RCC 7860 (cell line): ENCODE measurements around the gene HS6ST3.

Experiments used
- DNase-seq: peaks from one replicate; pipeline ENCODE4 v3.0.0-alpha.2; 2015; ENCODE audit warnings: low spot score
- FAIRE-seq: peaks from 2 replicates; lab custom pipeline; 2012; peaks lifted over from hg19 to GRCh38; lab: Jason Lieb, UNC

The HS6ST3 gene

DNA sequence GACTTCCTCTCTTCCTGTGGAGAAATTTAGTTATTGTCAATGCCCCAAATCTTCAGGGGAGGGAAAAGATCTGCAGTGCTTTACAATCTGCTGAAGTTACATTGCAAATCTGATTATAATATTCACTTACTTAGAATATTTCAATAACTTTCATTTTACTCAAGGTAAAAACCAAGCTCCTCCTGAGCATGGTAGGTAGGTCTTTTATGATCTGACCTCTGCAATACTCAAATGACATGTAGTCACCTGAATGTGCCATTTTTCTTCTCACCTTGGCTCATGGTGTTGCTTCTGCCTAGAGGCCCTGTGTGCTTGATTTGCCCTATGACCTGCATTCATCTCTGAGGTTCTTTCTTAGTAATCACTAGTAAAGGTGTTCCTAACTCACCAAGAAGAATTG, 331.4 kb downstream of the HS6ST3 start:
- no peak for FAIRE-seq

DNA sequence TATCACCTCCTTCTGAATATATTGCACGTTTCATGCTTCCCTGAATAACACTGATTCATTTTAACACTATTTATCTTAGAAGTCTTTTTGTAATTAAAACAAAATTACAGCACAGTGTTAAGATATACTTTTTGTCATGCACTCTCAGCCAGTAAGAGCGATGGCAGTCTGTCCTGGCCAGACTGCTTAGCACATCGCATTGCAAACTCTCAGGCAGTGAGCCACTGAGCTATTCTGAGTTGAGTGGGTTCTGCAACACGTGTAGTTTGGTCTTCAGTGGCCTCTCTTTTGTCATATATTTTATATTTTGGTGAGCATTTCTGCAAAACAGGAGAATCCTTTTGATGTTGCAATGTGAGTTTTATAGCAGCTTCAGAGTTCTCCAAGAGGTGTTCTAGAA, 332.1 kb downstream of the HS6ST3 start:
- FAIRE-seq (no peak), DNase-seq (no peak)

More for the DNA sequence above, 331.4 kb downstream of the HS6ST3 start:
- no peak for DNase-seq

DNA sequence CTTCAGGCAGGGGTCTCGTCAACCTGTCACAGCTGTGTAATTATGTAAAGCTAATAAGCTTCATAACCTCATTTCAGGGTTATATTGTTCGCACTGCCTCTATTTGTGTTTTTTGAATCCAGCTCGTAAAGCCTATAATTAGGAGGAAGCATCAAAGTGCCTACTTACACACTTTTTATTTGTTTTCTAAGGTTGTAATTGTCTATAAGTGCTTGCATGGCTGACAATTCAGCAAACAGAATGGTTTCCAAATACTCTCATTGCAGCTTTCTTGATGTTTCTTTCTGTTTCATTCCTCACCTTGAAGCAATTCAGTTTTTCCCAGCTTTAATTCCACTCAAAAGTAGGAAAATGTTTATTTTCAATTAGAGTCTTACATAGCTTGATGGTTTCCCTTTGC, 336.3 kb downstream of the HS6ST3 start:
- DNase-seq (no peak), FAIRE-seq (no peak)

DNA sequence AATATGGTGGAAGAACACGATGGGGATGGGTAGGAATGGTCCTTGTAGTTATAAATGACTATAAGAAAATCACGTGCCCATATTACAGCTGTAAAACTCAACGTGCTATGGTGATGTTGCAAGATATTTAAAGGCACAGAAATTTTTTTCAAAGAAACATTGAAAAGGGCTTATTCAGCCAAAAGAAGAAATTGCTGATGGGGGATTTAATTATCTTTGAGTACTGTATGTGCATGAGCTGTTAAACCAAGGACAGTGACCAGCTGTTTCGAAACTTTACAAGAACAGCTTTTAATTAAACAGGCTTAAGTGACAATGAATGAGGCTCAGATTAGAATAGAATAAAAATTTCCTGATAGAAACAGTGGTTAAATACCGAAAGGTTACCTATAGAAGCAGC, 339.0 kb downstream of the HS6ST3 start:
- FAIRE-seq (no peak), DNase-seq (no peak)

DNA sequence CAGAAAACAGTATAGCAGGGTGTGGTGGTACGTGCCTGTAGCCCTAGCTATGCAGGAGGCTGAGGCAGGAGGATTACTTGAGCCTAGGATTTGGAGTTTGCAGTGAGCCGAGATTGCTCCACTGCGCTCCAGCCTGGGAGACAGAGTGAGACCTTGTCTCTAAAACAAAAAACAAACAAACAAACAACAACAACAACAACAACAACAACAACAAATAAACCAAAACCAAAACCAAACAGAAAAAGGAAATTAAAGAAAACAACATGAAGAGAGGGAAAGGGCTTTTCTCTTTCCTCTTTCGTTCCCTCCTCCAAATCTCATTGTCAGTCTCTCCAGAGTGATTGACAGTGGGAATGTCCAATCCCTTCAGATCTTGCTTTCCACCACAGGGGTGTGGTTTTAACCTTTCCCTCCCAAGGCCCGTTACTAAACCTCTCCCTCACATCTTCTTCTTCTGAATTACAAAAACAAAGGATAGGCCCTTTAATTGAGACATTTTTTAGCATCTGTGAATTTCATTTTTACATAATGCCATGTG, 341.2 kb downstream of the HS6ST3 start:
- FAIRE-seq = no peak
- no peak for DNase-seq

DNA sequence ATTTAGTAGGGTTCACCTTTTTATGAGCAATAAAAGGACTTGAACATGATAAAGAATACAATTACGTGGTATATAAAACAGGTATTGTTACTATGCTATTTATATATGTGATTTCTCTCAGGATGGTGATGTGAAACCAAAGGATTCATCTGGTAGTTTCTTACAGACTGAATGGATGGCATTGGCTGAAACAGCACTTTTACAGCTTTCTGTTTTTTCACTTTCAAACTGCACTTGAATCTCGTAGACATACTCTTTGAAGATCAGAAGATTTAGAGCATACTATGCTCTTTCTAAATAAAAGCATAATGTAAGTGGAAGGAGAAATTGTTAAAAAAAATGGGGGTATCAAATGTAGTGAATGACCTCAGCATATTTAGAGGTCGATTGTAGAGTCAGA, 354.8 kb downstream of the HS6ST3 start:
- FAIRE-seq = no peak
- no peak for DNase-seq

DNA sequence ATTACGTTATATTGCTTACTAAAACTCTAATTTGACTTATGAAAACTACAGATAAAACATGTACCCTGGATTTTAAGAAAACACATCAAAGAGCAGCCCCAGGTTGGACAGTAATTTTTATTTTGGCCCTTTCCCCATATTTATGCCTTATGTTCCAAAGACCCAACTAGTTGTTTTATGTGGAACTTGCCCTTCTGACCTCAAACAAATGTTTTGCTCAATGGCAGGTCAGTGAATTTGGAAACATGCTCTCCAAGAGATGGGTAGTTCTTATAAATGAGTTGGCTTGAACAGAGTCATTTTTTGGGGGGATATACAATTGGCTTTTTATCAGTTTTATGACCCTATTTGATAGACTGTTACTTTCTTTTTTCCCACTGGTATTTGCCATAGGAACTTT, 360.0 kb downstream of the HS6ST3 start:
- DNase-seq (no peak), FAIRE-seq (no peak)

DNA sequence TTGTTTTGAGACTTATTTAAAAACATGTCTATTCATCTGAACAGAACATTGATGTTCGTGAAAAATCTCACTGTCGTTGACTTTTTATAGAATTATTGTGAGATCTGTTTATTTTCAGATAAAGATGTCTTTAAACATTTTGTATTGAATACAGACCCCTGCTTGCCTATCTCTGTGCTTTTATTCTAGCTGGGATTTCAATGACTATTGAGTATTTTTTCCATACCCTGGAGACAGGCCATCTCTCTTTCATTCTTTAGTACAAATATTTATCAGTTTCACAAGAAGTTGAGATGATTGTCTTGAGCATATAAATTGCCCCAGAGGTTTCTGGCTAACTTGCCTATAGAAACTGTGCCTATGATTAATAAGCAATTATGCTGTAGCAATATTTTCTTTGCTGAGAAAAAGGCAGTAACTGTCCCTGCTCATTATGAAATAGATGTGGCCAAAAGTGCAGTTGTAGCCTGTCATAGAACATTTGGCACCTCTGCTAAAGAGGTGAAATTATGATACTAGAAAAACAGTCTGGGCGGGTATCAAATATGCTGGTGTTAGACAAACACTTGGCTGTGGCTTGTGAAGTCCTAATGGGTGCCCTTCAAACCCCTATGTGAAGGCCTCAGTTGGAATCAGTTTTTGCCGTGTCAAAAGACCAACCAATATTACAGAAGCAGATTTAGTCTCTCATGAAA, 360.6 kb downstream of the HS6ST3 start:
- DNase-seq (no peak), FAIRE-seq (no peak)

DNA sequence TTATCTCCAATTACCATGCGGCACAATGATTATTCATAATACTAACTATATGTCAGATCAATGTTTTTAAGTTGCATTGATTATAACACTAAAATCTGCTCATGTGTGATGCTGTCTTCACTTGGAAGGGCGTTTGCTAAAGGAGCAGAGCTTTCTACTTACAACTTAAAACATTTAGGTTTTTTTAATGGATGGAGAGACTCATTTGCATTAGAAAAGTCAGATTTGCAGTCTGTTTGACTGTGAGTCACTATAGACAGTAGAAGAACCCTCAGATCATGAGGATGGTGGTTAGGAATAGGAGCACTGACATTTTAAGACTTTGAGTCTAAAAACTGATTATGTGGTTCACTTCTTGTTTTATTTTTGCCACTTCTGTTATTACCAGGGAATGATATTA, 364.6 kb downstream of the HS6ST3 start:
- DNase-seq (no peak), FAIRE-seq (no peak)

DNA sequence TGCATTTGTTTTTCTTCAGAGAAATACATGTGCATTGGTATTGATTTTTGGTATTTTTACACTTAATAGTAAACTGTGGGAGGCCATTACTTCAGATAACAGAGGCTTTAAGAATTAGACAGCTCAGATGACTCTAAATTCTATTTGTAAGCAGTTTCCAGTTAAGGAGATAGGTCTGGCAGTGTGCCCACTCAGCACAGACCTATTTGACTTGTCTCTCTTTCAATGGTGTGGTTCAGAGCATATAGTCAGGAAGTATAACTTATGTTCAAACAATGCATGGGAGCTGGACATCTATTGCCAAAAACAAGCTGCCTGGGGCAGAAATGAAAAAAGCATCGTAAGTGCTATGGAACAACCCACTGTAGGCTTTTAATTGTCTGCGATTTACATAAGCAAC, 370.7 kb downstream of the HS6ST3 start:
- no peak for FAIRE-seq
- no peak for DNase-seq

DNA sequence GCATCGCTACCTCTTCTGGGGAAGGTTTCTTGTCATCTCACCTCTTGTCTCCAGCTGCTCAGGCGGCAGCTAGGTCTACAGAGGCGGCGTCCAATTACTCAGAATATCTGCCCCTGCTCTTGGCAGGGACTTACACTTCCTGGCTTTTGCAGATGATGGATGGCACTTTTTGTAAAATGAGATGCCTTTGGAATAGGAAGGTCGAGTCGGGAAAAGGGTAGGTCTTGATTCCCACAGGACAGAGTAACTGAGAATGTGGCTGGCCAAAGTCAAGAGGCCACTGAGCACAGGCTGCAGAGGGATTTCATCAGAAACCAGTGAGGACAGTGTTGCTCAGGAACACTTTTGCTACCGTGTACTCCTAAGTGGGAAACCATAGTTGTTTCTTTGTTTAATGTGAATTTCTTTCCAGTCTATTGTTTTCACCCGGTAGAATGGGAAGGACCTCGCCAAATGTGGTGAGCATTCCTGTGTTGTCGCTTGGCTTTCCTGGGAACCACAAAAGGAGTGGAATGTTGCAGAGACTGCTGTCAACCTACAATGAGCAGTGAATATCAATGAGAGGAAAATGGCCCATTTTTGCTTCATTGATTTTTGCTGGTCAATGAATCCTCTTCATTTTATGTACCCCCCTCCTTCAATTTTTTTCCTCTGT, 383.7 kb downstream of the HS6ST3 start:
- DNase-seq (no peak), FAIRE-seq (no peak)

DNA sequence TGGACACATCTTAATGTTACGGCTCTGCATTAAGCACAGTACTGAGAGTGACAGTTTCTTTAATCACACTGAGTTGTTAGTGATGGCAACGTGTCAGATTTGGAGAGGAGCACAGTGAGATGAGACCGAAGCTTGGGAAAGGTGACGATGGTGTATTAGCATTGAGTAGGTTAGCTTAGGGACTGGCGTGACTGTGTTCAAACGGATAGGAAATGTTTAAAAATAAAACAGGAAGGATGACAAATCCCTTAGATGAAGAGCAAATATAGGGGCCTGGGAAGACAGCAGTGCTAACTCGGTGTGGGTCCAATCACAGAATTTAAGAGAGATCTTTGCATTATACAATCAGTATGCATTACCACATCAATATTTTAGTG, 384.3 kb downstream of the HS6ST3 start:
- FAIRE-seq = no peak

DNA sequence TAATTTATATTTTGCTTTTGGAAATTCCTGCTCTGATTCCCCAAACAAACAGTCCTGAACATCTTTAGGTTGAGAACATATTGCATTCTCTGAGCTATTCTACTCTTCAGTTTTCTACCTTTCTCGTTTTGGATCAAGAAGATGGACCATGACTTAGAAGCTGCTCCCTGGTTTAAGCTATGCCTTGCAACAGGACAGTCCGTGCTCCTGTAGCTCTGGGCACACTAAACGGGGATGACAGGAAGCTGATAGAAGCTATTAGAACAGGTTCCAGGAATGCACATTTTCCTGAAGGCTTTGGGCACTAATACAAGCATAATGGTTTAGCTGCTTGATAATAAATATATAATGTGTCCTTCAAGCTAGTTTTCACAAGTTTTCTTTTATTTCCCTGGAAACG, 385.2 kb downstream of the HS6ST3 start:
- FAIRE-seq (no peak), DNase-seq (no peak)

More for the DNA sequence above, 384.3 kb downstream of the HS6ST3 start:
- DNase-seq = no peak

DNA sequence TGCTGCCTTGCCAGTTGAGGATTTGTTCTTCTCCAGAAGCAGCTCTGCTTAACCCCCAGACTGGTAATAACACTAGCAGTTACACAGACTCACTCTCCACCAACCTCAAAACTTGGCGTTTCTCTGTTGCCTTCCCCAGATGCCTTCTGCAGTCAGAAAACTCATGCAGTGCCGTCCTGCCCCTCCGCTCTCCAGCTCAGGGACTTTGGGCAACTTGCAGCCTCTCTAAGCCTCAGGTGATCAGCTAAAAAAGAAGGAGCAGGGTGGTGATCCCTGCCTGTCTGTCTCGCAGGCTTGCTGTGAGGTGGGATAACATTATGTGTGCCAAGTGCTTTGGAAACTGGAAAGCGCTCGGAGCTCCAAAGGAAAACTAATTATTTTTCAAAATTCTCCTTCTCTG, 391.6 kb downstream of the HS6ST3 start:
- no peak for FAIRE-seq
- no peak for DNase-seq

DNA sequence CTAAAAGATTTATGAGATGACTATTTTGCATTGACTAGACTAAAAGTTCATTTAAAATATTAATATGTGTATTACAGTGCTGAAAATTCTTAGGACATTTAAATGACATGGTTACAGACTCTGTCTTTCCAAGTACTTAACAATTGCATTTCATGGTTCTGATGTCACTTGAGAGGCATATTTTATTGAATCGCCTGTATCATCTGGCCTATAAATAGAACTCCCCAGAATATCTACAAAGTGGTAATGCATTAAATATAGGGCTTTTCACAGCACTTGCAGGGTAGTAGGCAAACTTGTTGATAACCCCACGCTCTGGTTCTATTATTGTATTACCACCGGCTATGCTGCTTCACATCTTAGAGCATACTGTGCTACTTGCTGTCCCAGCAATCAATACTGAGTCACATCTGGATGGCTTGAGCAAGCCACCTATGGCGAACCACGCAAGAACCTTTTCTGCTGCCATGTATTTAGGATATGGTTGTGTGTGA, 400.6 kb downstream of the HS6ST3 start:
- no peak for DNase-seq

DNA sequence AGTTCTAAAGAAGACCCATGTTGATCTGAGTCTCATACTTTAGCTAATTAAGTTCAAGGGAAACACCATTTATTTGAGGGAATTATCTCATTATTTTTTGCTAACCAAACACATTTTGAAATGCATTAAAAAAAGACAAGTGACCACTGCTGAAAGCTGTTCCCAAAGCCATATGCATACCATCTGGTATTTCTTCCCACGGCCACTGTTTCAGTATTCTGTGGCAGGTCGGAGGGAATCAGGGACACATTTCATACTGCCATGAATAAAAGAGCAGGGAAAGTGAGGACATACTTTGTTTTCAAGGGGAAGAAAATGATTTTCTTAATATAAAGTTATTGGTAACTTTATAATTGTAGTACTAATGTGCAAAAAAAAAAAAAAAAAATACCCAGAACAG, 401.2 kb downstream of the HS6ST3 start:
- no peak for FAIRE-seq
- DNase-seq = no peak

More for the DNA sequence above, 400.6 kb downstream of the HS6ST3 start:
- no peak for FAIRE-seq

DNA sequence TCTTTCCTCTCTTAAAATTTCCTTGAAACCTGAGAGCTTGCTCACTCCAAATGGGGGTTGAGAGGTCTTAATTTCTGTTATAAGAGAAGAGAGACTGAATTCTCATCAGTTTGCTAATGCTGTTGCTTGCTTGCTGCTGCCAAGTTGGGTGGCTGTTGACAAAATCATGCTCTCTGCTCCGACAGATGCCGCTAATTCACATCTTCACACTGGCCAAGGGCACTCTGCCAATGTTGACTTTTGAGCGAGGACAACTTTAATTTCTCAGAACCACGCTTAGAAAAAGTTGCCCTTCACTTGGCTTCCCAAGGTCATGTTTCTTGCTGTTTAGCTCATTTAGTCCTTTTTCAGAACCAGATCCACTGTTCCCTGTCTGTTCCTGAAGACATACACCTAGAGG, 402.9 kb downstream of the HS6ST3 start:
- DNase-seq (no peak), FAIRE-seq (no peak)

DNA sequence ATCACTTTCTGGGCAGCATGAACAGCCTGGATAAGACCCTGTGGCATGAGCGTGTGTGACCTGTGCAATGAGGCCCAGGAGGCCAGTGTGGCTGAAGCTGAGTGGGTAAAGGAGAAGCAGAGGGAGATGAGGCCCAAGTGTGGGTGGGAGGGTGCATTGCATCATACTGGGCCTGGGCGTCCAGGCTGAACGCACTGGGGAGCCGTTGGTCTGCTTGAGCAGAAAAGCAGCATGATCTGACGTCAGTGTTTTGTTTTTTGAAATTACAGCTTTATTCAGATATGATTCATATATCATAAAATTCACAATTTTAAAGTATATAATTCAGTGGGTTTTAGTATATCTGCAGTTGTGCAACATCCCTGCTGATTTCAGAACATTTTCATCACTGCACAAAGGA, 409.7 kb downstream of the HS6ST3 start:
- FAIRE-seq (no peak), DNase-seq (no peak)

DNA sequence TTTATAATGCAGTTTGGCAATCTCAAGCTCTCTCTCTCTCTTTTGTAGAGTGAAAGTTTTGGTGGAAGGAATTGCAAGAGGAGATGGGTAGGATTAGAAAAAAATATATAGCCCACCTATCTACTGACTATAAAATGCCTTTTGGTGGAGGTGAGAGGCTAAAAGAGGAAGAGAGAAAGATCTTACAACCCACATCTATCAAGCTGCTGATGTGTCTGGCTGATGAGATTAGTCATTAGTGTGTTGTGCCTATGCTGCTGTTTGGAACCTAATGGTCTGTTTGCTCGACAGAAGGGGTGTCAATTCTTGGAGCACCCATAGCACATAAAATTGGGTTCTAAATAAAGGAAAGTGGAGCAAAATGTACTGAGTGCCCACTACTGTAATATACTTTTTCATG, 411.0 kb downstream of the HS6ST3 start:
- DNase-seq = no peak
- no peak for FAIRE-seq

DNA sequence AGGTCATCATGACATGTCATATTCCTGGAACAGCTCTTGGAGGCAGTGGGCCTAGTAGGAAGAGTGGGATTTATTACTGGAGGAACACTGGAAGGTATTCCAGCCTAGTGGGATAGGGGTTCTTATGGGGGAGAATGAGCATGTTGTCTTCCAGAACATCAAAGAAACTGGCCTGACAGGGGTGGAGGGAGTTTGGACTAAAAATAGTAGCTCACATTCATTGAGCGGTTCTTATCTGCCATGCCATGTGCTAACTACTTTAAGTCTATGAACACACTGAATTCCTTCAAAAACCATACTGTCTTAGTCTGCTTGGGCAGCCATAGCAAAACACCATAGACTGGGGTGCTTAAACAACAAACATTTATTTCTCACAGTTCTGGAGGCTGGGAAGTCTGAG, 413.6 kb downstream of the HS6ST3 start:
- FAIRE-seq (no peak), DNase-seq (no peak)

DNA sequence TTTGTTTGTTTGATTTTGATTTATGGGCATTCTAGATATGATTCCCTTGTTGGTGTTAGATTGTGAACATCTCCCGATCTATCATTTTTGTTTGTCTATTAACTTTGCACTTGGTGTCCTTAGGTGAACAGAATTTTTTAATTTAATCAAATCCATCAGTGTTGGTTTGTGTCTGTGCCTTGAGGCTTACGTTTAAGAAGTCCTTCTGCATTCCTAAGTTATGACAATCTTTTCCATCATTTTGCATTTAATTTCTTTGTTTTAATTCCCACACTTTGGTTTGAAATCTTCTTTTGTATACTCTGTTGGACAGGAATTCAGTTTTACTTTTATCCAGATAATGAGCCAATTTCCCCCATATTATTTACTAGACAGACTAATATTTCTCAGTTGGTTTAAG, 421.7 kb downstream of the HS6ST3 start:
- no peak for FAIRE-seq
- DNase-seq = no peak

DNA sequence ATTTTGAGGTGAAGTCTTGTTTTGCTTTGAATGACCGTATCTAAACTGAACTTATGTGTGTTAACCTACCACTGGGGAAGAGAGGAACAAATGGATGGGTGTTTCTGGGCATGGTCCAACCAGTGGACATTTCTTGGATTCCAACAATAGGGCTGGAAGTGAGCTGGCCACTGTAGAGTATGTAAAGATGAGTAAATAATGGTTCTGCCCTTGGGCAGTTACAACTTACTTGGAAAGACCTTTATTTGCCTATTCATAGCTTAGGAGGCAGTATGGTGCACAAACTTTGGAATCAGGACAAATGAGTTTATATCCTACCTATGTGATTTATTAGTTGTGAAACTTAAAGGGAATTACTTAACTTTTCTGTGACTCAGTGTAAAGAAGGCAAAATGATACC, 429.5 kb downstream of the HS6ST3 start:
- no peak for DNase-seq
- no peak for FAIRE-seq
